H7 (cell line): ENCODE measurements around the gene C6orf118. TPM values are rescaled to one million over a fixed set of nuclear protein-coding genes. Genes with fewer than 3 reads are reported as not detected.

ENCODE experiments used
- DNase-seq: peaks from one replicate; pipeline ENCODE4 v3.0.0; 2012
- H3K27me3 ChIP-seq: 2 replicates; pipeline ENCODE4 v1.6.0; 2011; ENCODE audit warnings: mild to moderate bottlenecking, low read length; ENCODE audit not compliant: control insufficient read depth, insufficient read depth
- H3K36me3 ChIP-seq: replicated peaks from 2 replicates; pipeline ENCODE4 v1.5.1; 2011; ENCODE audit warnings: low read length; ENCODE audit not compliant: control insufficient read depth, insufficient read depth
- H3K4me3 ChIP-seq: 2 replicates; pipeline ENCODE4 v1.5.1; 2011; ENCODE audit warnings: low read depth, mild to moderate bottlenecking, control low read depth, low read length, moderate library complexity; ENCODE audit not compliant: insufficient read depth
- total RNA-seq: library from RNA; depleted of rRNA; stranded (reverse); fragments of >200 nt; shearing (Covaris generic); gene quantifications from 2 replicates; pipeline ENCODE4 v1.2.3, GENCODE V29; 2014

C6orf118 gene
- total RNA-seq, 1 experiment from 2014 or later = not detected

- H3K27me3 ChIP-seq = no peaks in the 10 kb centered on the region
- no peak overlapping the region for H3K4me3 ChIP-seq
- no peaks in the 10 kb centered on the region for H3K36me3 ChIP-seq
- no peak for DNase-seq
These were observed 36.8 kb downstream of the C6orf118 start for GRCh38 chr6:165272585-165272984.

DNA sequence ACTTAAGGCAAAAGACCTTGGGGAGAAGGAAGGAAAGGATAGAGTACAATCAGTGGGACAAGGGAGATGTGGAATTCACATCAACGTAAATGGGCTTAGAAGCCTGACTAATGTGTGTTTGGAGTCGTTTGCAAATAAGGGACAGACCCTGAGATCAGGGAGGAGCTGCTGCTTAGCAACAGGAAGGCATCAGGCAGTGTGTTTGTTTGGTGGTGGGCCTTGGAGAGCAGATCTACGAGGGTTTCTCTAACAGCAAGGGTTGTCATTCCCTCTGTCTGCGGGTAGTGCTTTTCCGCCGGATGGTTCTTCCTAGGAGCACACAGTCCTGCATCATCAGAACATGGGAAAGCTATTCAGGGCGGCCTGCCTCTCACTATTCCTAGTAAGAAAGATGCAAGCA lies 40.4 kb downstream of the C6orf118 start:
- no peak for DNase-seq
- Histone ChIP-seq H3K4me3 (no peak overlapping the region), H3K36me3 (no peaks in the 10 kb centered on the region), H3K27me3 (no peaks in the 10 kb centered on the region)

GRCh38 chr6:165266621-165267020 lies 42.8 kb downstream of the C6orf118 start:
- Histone ChIP-seq H3K27me3 (no peaks in the 10 kb centered on the region), H3K4me3 (no peak overlapping the region), H3K36me3 (no peaks in the 10 kb centered on the region)
- DNase-seq = no peak

- H3K4me3 ChIP-seq = no peak overlapping the region
- no peak for DNase-seq
These were observed 43.2 kb downstream of the C6orf118 start for GRCh38 chr6:165266191-165266590.

DNA sequence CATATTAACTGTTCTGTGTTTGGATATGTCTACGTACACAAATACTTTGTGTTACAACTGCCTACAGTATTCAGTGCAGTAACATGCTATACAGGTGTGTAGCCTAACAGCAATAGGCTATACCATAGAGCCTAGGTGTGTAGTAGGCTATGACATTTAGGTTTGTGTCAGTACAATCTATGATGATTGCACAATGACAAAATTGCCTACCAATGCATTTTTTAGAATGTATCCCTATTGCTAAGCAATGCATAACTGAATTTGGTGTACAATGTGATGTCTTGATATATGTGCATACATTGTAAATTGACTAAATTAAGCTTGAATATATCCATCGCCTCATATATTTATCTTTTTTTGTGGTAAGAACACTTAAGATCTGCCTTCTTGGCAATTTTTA lies 48.9 kb downstream of the C6orf118 start:
- no peaks in the 10 kb centered on the region for H3K36me3 ChIP-seq
- H3K27me3 ChIP-seq = no peaks in the 10 kb centered on the region
- no peak overlapping the region for H3K4me3 ChIP-seq
- no peak for DNase-seq

More at GRCh38 chr6:165266191-165266590, 43.2 kb downstream of the C6orf118 start:
- no peaks in the 10 kb centered on the region for H3K27me3 ChIP-seq
- no peaks in the 10 kb centered on the region for H3K36me3 ChIP-seq

GRCh38 chr6:165249808-165250207 lies 59.6 kb downstream of the C6orf118 start:
- Histone ChIP-seq H3K4me3 (no peak overlapping the region), H3K27me3 (no peaks in the 10 kb centered on the region), H3K36me3 (no peaks in the 10 kb centered on the region)
- DNase-seq = no peak

DNA sequence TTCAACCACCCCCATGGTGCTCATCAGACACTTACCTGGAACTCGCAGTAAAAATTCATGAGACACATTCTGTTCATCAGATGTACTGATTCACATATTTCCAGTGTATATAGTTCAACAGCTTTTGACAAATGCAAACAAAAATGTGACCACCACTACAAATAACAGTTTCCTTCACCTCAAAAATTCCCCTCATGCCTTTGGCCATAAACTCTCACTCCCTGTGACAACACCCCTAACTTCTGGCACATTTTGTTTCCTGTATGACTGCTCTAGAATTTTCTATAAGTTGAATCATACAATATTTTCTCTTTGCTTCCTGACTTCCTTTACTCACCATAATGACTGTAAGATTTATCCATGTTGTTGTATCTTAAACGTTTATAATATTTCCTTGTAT lies 63.7 kb downstream of the C6orf118 start:
- Histone ChIP-seq H3K36me3 (no peaks in the 10 kb centered on the region), H3K4me3 (no peak overlapping the region), H3K27me3 (no peaks in the 10 kb centered on the region)
- no peak for DNase-seq

DNA sequence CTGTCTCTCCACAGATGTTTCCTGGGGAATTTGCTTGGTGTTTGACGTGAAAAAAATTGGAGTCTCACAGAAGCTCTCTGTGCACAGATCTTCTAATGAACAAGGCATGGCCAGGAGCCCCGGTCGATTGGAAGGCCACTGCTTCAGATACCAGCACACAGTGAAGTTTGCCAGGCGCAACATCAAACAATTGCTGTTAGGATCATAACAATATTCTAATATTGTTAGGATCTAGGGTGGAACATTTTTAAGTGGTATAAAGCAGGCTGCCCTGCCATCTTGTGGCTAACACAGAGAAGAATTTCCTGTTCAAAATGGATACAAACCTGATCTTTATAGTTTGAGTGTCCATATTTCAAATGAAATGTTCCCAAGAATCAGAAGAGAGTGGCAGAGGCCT lies 64.1 kb downstream of the C6orf118 start:
- Histone ChIP-seq H3K36me3 (no peaks in the 10 kb centered on the region), H3K27me3 (no peaks in the 10 kb centered on the region), H3K4me3 (no peak overlapping the region)
- no peak for DNase-seq

- DNase-seq = peak; percentile 17
- Histone ChIP-seq H3K4me3 (no peak overlapping the region), H3K36me3 (no peaks in the 10 kb centered on the region), H3K27me3 (no peaks in the 10 kb centered on the region)
These were observed 64.7 kb downstream of the C6orf118 start for GRCh38 chr6:165244524-165245247.

GRCh38 chr6:165243801-165244200 lies 65.6 kb downstream of the C6orf118 start:
- no peak for DNase-seq
- no peaks in the 10 kb centered on the region for H3K27me3 ChIP-seq
- H3K36me3 ChIP-seq = no peaks in the 10 kb centered on the region

GRCh38 chr6:165236326-165236725 lies 73.1 kb downstream of the C6orf118 start:
- no peak for DNase-seq
- no peaks in the 10 kb centered on the region for H3K27me3 ChIP-seq
- no peaks in the 10 kb centered on the region for H3K36me3 ChIP-seq
- no peak overlapping the region for H3K4me3 ChIP-seq

More at GRCh38 chr6:165243801-165244200, 65.6 kb downstream of the C6orf118 start:
- no peak overlapping the region for H3K4me3 ChIP-seq

- no peaks in the 10 kb centered on the region for H3K36me3 ChIP-seq
- H3K27me3 ChIP-seq = no peaks in the 10 kb centered on the region
These were observed 76.5 kb downstream of the C6orf118 start for GRCh38 chr6:165232731-165233488.

GRCh38 chr6:165231581-165232561 lies 77.5 kb downstream of the C6orf118 start:
- DNase-seq = peak; percentile 13
- H3K27me3 ChIP-seq = no peaks in the 10 kb centered on the region

More at GRCh38 chr6:165232731-165233488, 76.5 kb downstream of the C6orf118 start:
- no peak for DNase-seq
- no peak overlapping the region for H3K4me3 ChIP-seq

GRCh38 chr6:165231177-165231576 lies 78.2 kb downstream of the C6orf118 start:
- Histone ChIP-seq H3K27me3 (no peaks in the 10 kb centered on the region), H3K4me3 (no peak overlapping the region), H3K36me3 (no peaks in the 10 kb centered on the region)
- no peak for DNase-seq

More at GRCh38 chr6:165231581-165232561, 77.5 kb downstream of the C6orf118 start:
- Histone ChIP-seq H3K4me3 (no peak overlapping the region), H3K36me3 (no peaks in the 10 kb centered on the region)
